AG10803 (cell line): ENCODE results near the gene ZNF117.
"Not testable (repeated sequence)": the region's sequence is repeated elsewhere in the genome, so short reads cannot be mapped to it uniquely, and the experiment has no call there.

ENCODE experiments used
- DNase-seq: peaks from one replicate; pipeline ENCODE4 v3.0.0; 2010; ENCODE audit warnings: low read depth
- H3K4me3 ChIP-seq: 2 replicates; pipeline ENCODE4 v1.5.1; 2011; ENCODE audit warnings: mild to moderate bottlenecking, low read length, control low read depth
- CTCF ChIP-seq: conservative IDR thresholded peaks from 2 replicates; pipeline ENCODE4 v1.5.1; 2011; ENCODE audit warnings: mild to moderate bottlenecking, low read length, control low read depth, inconsistent platforms

Gene ZNF117

GRCh38 chr7:64990936-64991335 is at the start of gene ZNF117:
ZNF117 (minus strand) TSS chr7:64991036.
- DNase-seq = no peak
- no peak within 1 kb of the TSS for H3K4me3 ChIP-seq
- no peak for TF ChIP-seq CTCF

GRCh38 chr7:65038767-65039166 is 47.9 kb upstream of the ZNF117 start:
- not testable (repeated sequence) for DNase-seq
- peak overlapping the region; percentile 75 for H3K4me3 ChIP-seq

- peak; percentile 93 for DNase-seq
- H3K4me3 ChIP-seq = peak overlapping the region; percentile 71
- no peak for TF ChIP-seq CTCF
Measured at GRCh38 chr7:65037740-65038688, 47.2 kb upstream of the ZNF117 start.

GRCh38 chr7:65036526-65036925 is 45.7 kb upstream of the ZNF117 start:
- not testable (repeated sequence) for DNase-seq

GRCh38 chr7:65035469-65035868 is 44.6 kb upstream of the ZNF117 start:
- H3K4me3 ChIP-seq, DNase-seq: not testable (repeated sequence)

More at GRCh38 chr7:65036526-65036925, 45.7 kb upstream of the ZNF117 start:
- not testable (repeated sequence) for H3K4me3 ChIP-seq

- DNase-seq = peak; percentile 40
- H3K4me3 ChIP-seq = not testable (repeated sequence)
Measured at GRCh38 chr7:65034120-65034782, 43.4 kb upstream of the ZNF117 start.

- DNase-seq, H3K4me3 ChIP-seq: not testable (repeated sequence)
Measured at GRCh38 chr7:65033391-65033790, 42.6 kb upstream of the ZNF117 start.

GRCh38 chr7:65025023-65025422 is 34.2 kb upstream of the ZNF117 start:
- not testable (repeated sequence) for DNase-seq, H3K4me3 ChIP-seq

GRCh38 chr7:65020978-65021377 is 30.1 kb upstream of the ZNF117 start:
- H3K4me3 ChIP-seq, DNase-seq: not testable (repeated sequence)

- H3K4me3 ChIP-seq, DNase-seq: not testable (repeated sequence)
Measured at GRCh38 chr7:65009881-65010280, 19.0 kb upstream of the ZNF117 start.

GRCh38 chr7:65009394-65009793 is 18.6 kb upstream of the ZNF117 start:
- H3K4me3 ChIP-seq, DNase-seq: not testable (repeated sequence)

- H3K4me3 ChIP-seq, DNase-seq: not testable (repeated sequence)
Measured at GRCh38 chr7:65007036-65007435, 16.2 kb upstream of the ZNF117 start.
